Caco-2 (cell line): Measurements from ENCODE around the gene FLT4. TPM values are rescaled to one million over a fixed set of nuclear protein-coding genes. Genes with fewer than 3 reads are reported as not detected.

Experiments used
- BruUV-seq: library from RNA; stranded (reverse); fragments of 400-500 nt; replicated peaks from 2 replicates; lab custom pipeline; 2021; lab: Mats Ljungman, UMichigan
- CTCF ChIA-PET: fragments of 300-600 bp; sonication (Branson Sonifier 250); formaldehyde crosslinking; loops from one replicate; lab custom pipeline; 2022; ENCODE audit warnings: antibody characterized with exemption; lab: Charles Lee
- POLR2A ChIA-PET: fragments of 300-600 bp; sonication (Branson Sonifier 250); formaldehyde crosslinking; loops from one replicate; lab custom pipeline; 2022; ENCODE audit warnings: antibody characterized with exemption; lab: Charles Lee
- DNase-seq, 2 experiments: peaks; one replicate each; pipeline versions ENCODE4 v3.0.0 to v3.0.0-alpha.2; 2020 to 2022
- H3K27me3 ChIP-seq: replicated peaks from 2 replicates; pipeline ENCODE4 v1.6.0; 2011; ENCODE audit warnings: low read length; ENCODE audit not compliant: control insufficient read depth, insufficient read depth
- H3K36me3 ChIP-seq: 2 replicates; pipeline ENCODE4 v1.5.1; 2011; ENCODE audit warnings: low read length; ENCODE audit not compliant: control insufficient read depth, insufficient read depth
- H3K4me1 ChIP-seq: fragments of 250-450 bp; sonication (Bioruptor Pico); 2 replicates; pipeline ENCODE4 v1.5.1; 2020; ENCODE audit warnings: mild to moderate bottlenecking
- H3K4me3 ChIP-seq: 2 replicates; pipeline ENCODE4 v1.5.1; 2011; ENCODE audit warnings: low read depth, mild to moderate bottlenecking, control low read depth, low read length
- H3K9me3 ChIP-seq: fragments of 250-450 bp; sonication (Bioruptor Pico); 2 replicates; pipeline ENCODE4 v1.5.1; 2020; ENCODE audit warnings: mild to moderate bottlenecking, moderate library complexity
- H3K27ac Mint-ChIP-seq: one replicate; pipeline ENCODE4 v1.8.0; 2022; ENCODE audit warnings: mixed read lengths; ENCODE audit not compliant: unreplicated experiment
- H3K27me3 Mint-ChIP-seq: one replicate; pipeline ENCODE4 v1.8.0; 2022; ENCODE audit warnings: mixed read lengths; ENCODE audit not compliant: insufficient read depth, unreplicated experiment
- H3K36me3 Mint-ChIP-seq: one replicate; pipeline ENCODE4 v1.8.0; 2022; ENCODE audit warnings: mild to moderate bottlenecking, mixed read lengths; ENCODE audit not compliant: insufficient read depth, unreplicated experiment
- H3K4me1 Mint-ChIP-seq: one replicate; pipeline ENCODE4 v1.8.0; 2022; ENCODE audit warnings: low read depth, mixed read lengths; ENCODE audit not compliant: unreplicated experiment
- H3K4me3 Mint-ChIP-seq: one replicate; pipeline ENCODE4 v1.8.0; 2022; ENCODE audit warnings: mild to moderate bottlenecking, moderate library complexity, mixed read lengths; ENCODE audit not compliant: unreplicated experiment
- H3K9me3 Mint-ChIP-seq: one replicate; pipeline ENCODE4 v1.8.0; 2022; ENCODE audit warnings: mixed read lengths; ENCODE audit not compliant: unreplicated experiment
- intact Hi-C: fragments of 100-400 bp; cut with micrococcal nuclease; formaldehyde crosslinking; loops from one replicate; pipeline ENCODE4 v1.10.0; 2022; ENCODE audit not compliant: unreplicated experiment
- total RNA-seq: library from RNA; stranded (reverse); gene quantifications from 2 replicates; pipeline ENCODE4 v1.2.3, GENCODE V29; 2022
- TF ChIP-seq, protein P1 (sequence below), 2 experiments: fragments of 200-600 bp in 1 of 2; IDR thresholded peaks; 1 replicate in 1 of 2; 2 replicates in 1 of 2; pipeline versions ENCODE4 v1.5.1 to v1.8.0; 2011 to 2022; ENCODE audit warnings: antibody characterized with exemption in 1 of 2, control low read depth in 1 of 2, inconsistent platforms in 1 of 2, low read depth in 1 of 2, low read length in 1 of 2, mild to moderate bottlenecking in 1 of 2, moderate library complexity in 1 of 2; ENCODE audit not compliant: insufficient read depth in 1 of 2, severe bottlenecking in 1 of 2, unreplicated experiment in 1 of 2

The FLT4 gene
- total RNA-seq, 1 experiment from 2014 or later, result not detected

DNA sequence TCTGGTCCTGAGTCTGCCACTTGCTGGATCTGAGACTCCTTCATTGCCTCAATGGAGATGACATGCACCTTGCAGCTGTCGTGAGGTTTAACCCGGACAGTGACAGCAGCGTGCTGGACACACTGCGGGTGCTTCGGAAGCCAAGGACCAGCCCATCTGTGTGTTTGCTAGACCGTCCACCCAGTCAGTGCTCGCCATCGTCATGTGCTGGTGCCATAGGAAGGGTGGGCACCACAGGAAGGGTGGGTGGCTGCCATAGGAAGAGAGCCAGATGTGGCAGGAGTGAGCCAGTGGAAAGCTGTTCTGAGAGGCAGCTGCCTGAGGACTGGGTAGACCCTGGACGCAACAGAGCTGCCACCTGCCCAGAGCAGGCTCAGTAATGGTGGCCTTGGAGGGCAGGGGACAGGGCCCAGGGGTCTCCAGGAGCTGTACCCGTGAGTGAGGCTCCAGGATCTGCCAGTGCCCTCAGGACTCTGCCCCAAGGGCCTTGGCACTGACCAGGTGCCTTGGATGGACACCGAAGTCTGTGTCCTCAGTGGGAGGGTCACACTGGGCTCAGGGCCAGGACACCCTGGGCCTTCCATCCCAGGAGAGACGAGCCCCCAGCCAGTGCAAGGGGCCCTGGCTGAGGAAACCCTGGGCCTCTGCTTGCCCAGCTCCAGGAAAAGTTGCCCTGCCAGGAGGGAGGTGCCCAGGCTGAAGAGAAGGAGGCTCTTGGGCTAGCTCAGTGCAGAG lies 21.8 kb downstream of the FLT4 start:
- H3K27me3 Mint-ChIP-seq, result no peaks in the 10 kb centered on the region
- H3K27me3 ChIP-seq, result no peaks in the 10 kb centered on the region
- no peak for DNase-seq
- no peak overlapping the region for H3K27ac Mint-ChIP-seq
- intact Hi-C loops, result no loop called here
- no peaks in the 10 kb centered on the region for H3K4me1 ChIP-seq
- no peaks in the 10 kb centered on the region for H3K4me1 Mint-ChIP-seq
- no peak overlapping the region for H3K4me3 Mint-ChIP-seq
- TF ChIP-seq, protein P1, sequence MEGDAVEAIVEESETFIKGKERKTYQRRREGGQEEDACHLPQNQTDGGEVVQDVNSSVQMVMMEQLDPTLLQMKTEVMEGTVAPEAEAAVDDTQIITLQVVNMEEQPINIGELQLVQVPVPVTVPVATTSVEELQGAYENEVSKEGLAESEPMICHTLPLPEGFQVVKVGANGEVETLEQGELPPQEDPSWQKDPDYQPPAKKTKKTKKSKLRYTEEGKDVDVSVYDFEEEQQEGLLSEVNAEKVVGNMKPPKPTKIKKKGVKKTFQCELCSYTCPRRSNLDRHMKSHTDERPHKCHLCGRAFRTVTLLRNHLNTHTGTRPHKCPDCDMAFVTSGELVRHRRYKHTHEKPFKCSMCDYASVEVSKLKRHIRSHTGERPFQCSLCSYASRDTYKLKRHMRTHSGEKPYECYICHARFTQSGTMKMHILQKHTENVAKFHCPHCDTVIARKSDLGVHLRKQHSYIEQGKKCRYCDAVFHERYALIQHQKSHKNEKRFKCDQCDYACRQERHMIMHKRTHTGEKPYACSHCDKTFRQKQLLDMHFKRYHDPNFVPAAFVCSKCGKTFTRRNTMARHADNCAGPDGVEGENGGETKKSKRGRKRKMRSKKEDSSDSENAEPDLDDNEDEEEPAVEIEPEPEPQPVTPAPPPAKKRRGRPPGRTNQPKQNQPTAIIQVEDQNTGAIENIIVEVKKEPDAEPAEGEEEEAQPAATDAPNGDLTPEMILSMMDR (IDR thresholded peaks at IDR 0.05; ENCODE audit: insufficient read depth in 1 of 2, low read depth in 1 of 2, low read length in 1 of 2, severe bottlenecking in 1 of 2, unreplicated experiment in 1 of 2), result no peak
- no peaks in the 10 kb centered on the region for H3K36me3 ChIP-seq
- no peaks in the 10 kb centered on the region for H3K9me3 ChIP-seq
- no peaks in the 10 kb centered on the region for H3K9me3 Mint-ChIP-seq
- ChIA-PET POLR2A (no interaction called here), CTCF (no interaction called here)
- no peaks in the 10 kb centered on the region for H3K36me3 Mint-ChIP-seq
- H3K4me3 ChIP-seq, result no peak overlapping the region
- BruUV-seq, result no TSS peak

DNA sequence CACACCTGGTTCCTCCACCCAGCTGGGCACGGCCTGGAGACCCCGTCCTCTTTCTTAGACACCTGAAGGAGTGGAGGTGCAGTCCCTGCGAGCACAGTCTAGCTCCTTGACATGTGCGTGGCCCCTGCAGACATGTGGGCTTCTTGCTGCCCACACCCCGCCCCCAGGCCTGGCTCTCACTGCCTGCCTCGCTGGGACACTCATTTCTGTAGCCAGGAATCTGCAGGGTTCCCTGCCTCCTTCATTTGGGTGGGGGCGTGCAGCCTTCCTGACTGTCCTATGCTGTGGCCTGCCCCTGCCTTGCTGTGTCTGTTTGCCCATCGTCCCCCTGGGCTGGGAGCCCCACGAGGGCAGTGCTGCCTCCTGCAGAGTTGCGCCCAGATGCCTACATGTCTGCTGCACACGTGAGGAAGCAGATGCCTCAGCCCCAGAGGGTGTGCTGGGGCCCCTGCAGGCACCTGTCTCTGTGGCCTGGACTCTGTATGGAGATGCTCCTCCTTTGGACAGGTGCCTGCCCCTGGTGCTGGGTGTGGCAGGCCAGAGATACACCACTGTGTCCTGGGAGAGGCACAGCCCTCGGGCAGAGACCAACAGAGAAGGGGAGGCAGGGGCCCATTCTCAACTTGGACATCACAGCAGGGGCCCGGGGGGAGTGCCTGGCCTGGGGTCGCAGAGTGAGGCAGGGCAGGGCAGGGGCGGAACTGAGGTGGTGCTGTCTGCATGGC lies 22.6 kb downstream of the FLT4 start:
- no peaks in the 10 kb centered on the region for H3K27me3 ChIP-seq
- Mint-ChIP-seq H3K27ac (no peak overlapping the region), H3K4me3 (no peak overlapping the region), H3K36me3 (no peaks in the 10 kb centered on the region), H3K27me3 (peaks cover 3% of the 10 kb centered on the region), H3K9me3 (no peaks in the 10 kb centered on the region), H3K4me1 (no peaks in the 10 kb centered on the region)
- H3K9me3 ChIP-seq, result no peaks in the 10 kb centered on the region
- POLR2A ChIA-PET, result no interaction called here
- H3K36me3 ChIP-seq, result no peaks in the 10 kb centered on the region
- no TSS peak for BruUV-seq
- TF ChIP-seq, protein P1 (IDR thresholded peaks at IDR 0.05; ENCODE audit: insufficient read depth in 1 of 2, low read depth in 1 of 2, low read length in 1 of 2, severe bottlenecking in 1 of 2, unreplicated experiment in 1 of 2), result no peak
- no peak overlapping the region for H3K4me3 ChIP-seq
- DNase-seq, result no peak
- H3K4me1 ChIP-seq, result no peaks in the 10 kb centered on the region
- intact Hi-C loops, result no loop called here
- CTCF ChIA-PET, result no interaction called here

GRCh38 chr5:180625791-180626660 lies 23.4 kb downstream of the FLT4 start:
- CTCF ChIA-PET, result no interaction called here

More at GRCh38 chr5:180625791-180626660, 23.4 kb downstream of the FLT4 start:
- H3K36me3 Mint-ChIP-seq, result no peaks in the 10 kb centered on the region
- no TSS peak for BruUV-seq
- Histone ChIP-seq H3K36me3 (no peaks in the 10 kb centered on the region), H3K9me3 (no peaks in the 10 kb centered on the region), H3K4me1 (no peaks in the 10 kb centered on the region), H3K27me3 (no peaks in the 10 kb centered on the region), H3K4me3 (no peak overlapping the region)
- DNase-seq, result no peak
- no peak overlapping the region for H3K27ac Mint-ChIP-seq
- H3K9me3 Mint-ChIP-seq, result no peaks in the 10 kb centered on the region
- peaks cover 3% of the 10 kb centered on the region for H3K27me3 Mint-ChIP-seq
- TF ChIP-seq, protein P1 (IDR thresholded peaks at IDR 0.05; ENCODE audit: insufficient read depth in 1 of 2, low read depth in 1 of 2, low read length in 1 of 2, severe bottlenecking in 1 of 2, unreplicated experiment in 1 of 2), result no peak
- no peak overlapping the region for H3K4me3 Mint-ChIP-seq
- intact Hi-C loops, result no loop called here
- POLR2A ChIA-PET, result no interaction called here
- no peaks in the 10 kb centered on the region for H3K4me1 Mint-ChIP-seq
